HUES6 (cell line): Measurements from ENCODE around the gene LRP5.

Experiments used
- H3K27ac ChIP-seq: 2 replicates; pipeline ENCODE4 v1.7.0; 2013; ENCODE audit warnings: low read depth, mild to moderate bottlenecking, low read length, inconsistent platforms
- H3K27me3 ChIP-seq: 2 replicates; pipeline ENCODE4 v1.6.1; 2013; ENCODE audit warnings: low read length; ENCODE audit not compliant: control insufficient read depth, insufficient read depth
- H3K36me3 ChIP-seq: 2 replicates; pipeline ENCODE4 v1.6.1; 2013; ENCODE audit warnings: low read length; ENCODE audit not compliant: control insufficient read depth, insufficient read depth
- H3K4me1 ChIP-seq: 2 replicates; pipeline ENCODE4 v1.6.1; 2013; ENCODE audit warnings: low read length; ENCODE audit not compliant: control insufficient read depth, insufficient read depth
- H3K4me3 ChIP-seq: 2 replicates; pipeline ENCODE4 v1.5.1; 2013; ENCODE audit warnings: low read depth, low read length
- H3K9ac ChIP-seq: one replicate; pipeline ENCODE4 v1.6.1; 2013; ENCODE audit warnings: mild to moderate bottlenecking, low read length
- H3K9me3 ChIP-seq: 2 replicates; pipeline ENCODE4 v1.6.1; 2013; ENCODE audit warnings: low read depth, low read length; ENCODE audit not compliant: control insufficient read depth, insufficient read depth

LRP5 gene

DNA sequence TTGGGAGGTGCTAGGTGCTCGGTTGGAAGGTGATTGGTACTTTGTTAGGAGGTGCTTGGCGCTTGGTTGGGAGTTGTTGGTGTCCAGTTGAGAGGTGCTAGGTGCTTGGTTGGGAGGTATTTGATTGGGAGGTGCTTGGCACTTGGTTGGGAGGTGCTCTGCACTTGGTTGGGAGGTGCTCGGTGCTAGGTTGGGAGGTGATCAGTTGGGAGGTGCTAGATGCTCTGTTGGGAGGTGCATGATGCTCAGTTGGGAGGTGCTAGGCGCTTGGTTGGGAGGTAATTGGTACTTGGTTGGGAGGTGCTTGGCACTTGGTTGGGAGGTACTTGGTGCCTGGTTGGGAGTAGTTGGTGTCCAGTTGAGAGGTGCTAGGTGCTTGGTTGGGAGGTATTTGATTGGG is 40.2 kb downstream of the LRP5 start:
- Histone ChIP-seq H3K36me3 (peaks cover 22% of the 10 kb centered on the region), H3K9ac (no peak overlapping the region), H3K4me3 (no peak overlapping the region), H3K9me3 (peaks cover 12% of the 10 kb centered on the region; the same call in 1 of the 2 replicates), H3K4me1 (peaks cover 12% of the 10 kb centered on the region; the same call in 1 of the 2 replicates), H3K27me3 (no peaks in the 10 kb centered on the region), H3K27ac (no peak overlapping the region)

DNA sequence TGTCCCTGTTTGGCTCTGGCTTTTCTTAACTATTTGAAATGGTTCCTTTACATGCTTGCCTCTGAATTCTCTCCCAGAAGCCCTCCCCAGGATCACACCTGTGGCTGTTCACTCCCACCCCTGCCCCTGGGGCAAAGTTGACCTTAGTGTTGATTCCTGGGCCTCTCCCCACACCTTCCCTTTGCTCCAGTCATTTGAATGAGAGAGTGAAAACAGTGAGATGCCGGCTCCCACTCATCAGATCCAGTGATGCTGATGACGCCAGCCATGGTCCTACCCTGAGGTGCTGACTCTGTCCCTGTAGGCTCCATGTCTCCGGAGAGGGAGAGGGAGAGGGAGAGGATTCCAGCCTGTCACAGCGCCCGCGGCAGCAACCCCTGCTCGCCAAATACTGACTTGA is 40.7 kb downstream of the LRP5 start:
- no peak overlapping the region for H3K9ac ChIP-seq
- peaks cover 12% of the 10 kb centered on the region; the same call in 1 of the 2 replicates for H3K9me3 ChIP-seq
- peaks cover 23% of the 10 kb centered on the region for H3K36me3 ChIP-seq
- H3K27ac ChIP-seq, result no peak overlapping the region
- no peaks in the 10 kb centered on the region for H3K27me3 ChIP-seq
- H3K4me1 ChIP-seq, result peaks cover 12% of the 10 kb centered on the region; the same call in 1 of the 2 replicates
- H3K4me3 ChIP-seq, result no peak overlapping the region

GRCh38 chr11:68353669-68354068 is 41.3 kb downstream of the LRP5 start:
- peaks cover 12% of the 10 kb centered on the region for H3K9me3 ChIP-seq
- H3K27ac ChIP-seq, result peak overlapping the region; percentile 56
- H3K27me3 ChIP-seq, result no peaks in the 10 kb centered on the region
- peaks cover 28% of the 10 kb centered on the region for H3K36me3 ChIP-seq
- H3K9ac ChIP-seq, result no peak overlapping the region
- peaks cover 12% of the 10 kb centered on the region; the same call in 1 of the 2 replicates for H3K4me1 ChIP-seq
- no peak overlapping the region for H3K4me3 ChIP-seq

DNA sequence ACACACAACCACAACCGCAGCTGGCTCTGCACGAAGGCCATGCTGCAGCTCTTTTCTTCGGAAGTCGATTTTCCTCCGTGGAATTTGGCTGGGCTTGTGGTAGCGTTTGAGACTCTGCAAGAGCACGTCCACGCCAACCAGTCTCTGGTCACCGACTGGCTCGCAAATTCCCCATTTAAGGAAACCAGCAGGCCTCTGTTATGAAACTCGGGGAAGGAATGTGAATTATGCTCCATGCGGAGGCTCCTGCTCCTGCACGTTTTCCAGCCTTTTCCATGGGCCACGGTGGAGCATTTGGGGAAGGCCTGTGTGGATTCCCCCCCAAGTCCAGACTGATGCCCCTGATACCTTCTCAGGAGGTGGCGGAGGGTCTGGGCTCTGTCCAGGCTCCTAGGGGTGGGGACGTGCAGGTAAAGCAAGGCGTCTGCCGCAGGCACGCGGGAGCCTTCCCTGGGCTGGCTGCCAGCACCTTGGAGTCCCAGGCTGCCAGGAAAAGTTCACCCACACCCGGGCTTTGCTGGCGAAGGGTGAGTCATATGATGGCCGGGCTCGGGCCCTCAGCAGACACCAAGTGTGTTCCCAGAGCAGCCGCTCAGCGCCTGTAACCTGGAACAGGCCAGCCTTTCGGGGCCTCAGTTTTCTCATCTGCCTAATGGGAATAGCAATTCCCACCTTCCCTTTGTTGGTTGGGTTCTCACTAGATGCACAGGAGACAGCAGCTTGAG is 41.9 kb downstream of the LRP5 start:
- Histone ChIP-seq H3K9me3 (peaks cover 18% of the 10 kb centered on the region), H3K36me3 (peaks cover 34% of the 10 kb centered on the region), H3K27me3 (no peaks in the 10 kb centered on the region), H3K4me1 (peaks cover 12% of the 10 kb centered on the region; the same call in 1 of the 2 replicates), H3K9ac (no peak overlapping the region), H3K4me3 (no peak overlapping the region), H3K27ac (peak overlapping the region; percentile 56)

GRCh38 chr11:68355471-68355870 is 43.1 kb downstream of the LRP5 start:
- Histone ChIP-seq H3K27me3 (no peaks in the 10 kb centered on the region), H3K4me1 (peaks cover 12% of the 10 kb centered on the region; the same call in 1 of the 2 replicates), H3K27ac (no peak overlapping the region), H3K4me3 (no peak overlapping the region), H3K9ac (no peak overlapping the region), H3K9me3 (peaks cover 19% of the 10 kb centered on the region), H3K36me3 (peaks cover 39% of the 10 kb centered on the region)

GRCh38 chr11:68357568-68357967 is 45.2 kb downstream of the LRP5 start:
- Histone ChIP-seq H3K4me1 (peaks cover 12% of the 10 kb centered on the region; the same call in 1 of the 2 replicates), H3K36me3 (peaks cover 36% of the 10 kb centered on the region), H3K27me3 (no peaks in the 10 kb centered on the region), H3K27ac (no peak overlapping the region), H3K9me3 (peaks cover 7% of the 10 kb centered on the region; the same call in 1 of the 2 replicates), H3K4me3 (no peak overlapping the region), H3K9ac (no peak overlapping the region)

GRCh38 chr11:68358416-68358815 is 46.0 kb downstream of the LRP5 start:
- Histone ChIP-seq H3K36me3 (peaks cover 41% of the 10 kb centered on the region), H3K27ac (no peak overlapping the region), H3K27me3 (no peaks in the 10 kb centered on the region), H3K9me3 (peaks cover 7% of the 10 kb centered on the region; the same call in 1 of the 2 replicates), H3K9ac (no peak overlapping the region), H3K4me1 (peaks cover 10% of the 10 kb centered on the region; the same call in 1 of the 2 replicates), H3K4me3 (no peak overlapping the region)

DNA sequence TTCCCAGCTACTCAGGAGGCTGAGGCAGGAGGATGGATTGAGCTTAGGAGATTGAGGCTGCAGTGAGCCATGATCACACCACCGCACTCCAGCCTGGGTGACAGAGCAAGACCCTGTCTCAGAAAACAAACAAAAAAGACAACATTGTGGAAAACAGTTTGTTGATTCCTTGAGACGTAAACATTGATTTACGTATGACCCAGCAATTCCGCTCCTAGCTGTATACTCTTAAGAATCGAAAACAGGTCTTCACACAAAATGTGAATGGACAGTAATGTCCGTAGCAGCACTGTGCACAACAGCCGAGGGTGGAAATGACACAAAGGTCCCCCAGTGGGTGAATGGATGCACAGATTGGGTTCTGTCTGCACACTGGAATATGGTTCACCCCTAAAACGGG is 49.3 kb downstream of the LRP5 start:
- Histone ChIP-seq H3K36me3 (peaks cover 39% of the 10 kb centered on the region), H3K27ac (no peak overlapping the region), H3K4me1 (no peaks in the 10 kb centered on the region), H3K27me3 (no peaks in the 10 kb centered on the region), H3K4me3 (no peak overlapping the region), H3K9ac (no peak overlapping the region), H3K9me3 (peaks cover 7% of the 10 kb centered on the region; the same call in 1 of the 2 replicates)

DNA sequence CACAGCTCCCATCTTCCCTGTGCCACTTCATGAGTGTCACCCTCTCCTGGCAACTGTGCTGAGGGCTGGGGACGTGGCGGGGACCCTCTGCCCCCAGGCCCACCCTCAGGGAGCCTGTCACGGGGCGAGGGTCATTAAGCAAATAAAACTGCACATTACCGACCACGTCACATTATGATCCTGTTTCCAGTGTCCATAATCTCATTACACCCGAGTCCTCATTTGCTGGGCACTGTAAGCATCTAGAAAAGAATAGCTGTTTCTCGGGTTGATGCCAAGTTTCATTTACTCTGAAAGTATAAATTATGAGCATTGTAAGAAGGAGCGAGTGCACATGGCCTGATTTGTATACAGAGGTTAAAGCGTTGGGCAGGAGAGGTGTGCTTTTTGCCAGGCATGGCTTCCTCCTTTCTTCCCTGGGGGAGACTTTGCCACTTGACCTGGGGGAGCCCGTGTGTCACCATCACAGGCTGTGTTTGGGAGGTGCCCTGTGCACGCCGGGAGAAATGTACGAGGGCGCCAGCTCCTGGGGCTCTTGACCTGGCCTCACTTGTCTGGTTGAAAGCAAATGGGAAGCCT is 50.5 kb downstream of the LRP5 start:
- H3K36me3 ChIP-seq, result peaks cover 40% of the 10 kb centered on the region
- H3K27ac ChIP-seq, result no peak overlapping the region

GRCh38 chr11:68363776-68364175 is 51.4 kb downstream of the LRP5 start:
- no peak overlapping the region for H3K9ac ChIP-seq
- no peak overlapping the region for H3K4me3 ChIP-seq
- H3K27ac ChIP-seq, result no peak overlapping the region
- no peaks in the 10 kb centered on the region for H3K27me3 ChIP-seq
- H3K4me1 ChIP-seq, result no peaks in the 10 kb centered on the region
- peaks cover 5% of the 10 kb centered on the region; the same call in 1 of the 2 replicates for H3K9me3 ChIP-seq
- H3K36me3 ChIP-seq, result peaks cover 36% of the 10 kb centered on the region

More for the DNA sequence above, 50.5 kb downstream of the LRP5 start:
- Histone ChIP-seq H3K4me1 (no peaks in the 10 kb centered on the region), H3K9me3 (peaks cover 7% of the 10 kb centered on the region; the same call in 1 of the 2 replicates), H3K27me3 (no peaks in the 10 kb centered on the region), H3K4me3 (no peak overlapping the region), H3K9ac (no peak overlapping the region)

DNA sequence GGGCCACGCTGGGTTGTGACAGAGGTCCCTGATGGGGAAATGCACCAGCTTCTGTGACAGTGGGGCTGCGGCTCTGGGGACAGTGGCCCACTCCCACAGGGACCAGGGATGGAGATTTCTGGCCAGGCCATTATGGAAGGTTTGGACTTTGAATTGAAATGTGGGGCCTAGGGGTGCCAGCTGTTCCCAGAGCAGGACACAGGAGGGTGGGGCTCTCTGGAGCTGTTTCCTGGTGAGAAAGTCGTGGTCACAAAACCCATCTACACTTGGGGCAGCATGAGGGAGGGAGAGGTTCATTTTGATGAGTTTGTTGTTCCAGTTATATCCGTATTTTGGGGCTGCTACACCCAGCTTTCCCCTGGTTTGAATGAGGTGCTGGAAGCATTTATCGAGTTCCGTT is 52.2 kb downstream of the LRP5 start:
- peaks cover 29% of the 10 kb centered on the region for H3K36me3 ChIP-seq
- no peak overlapping the region for H3K4me3 ChIP-seq
- H3K27ac ChIP-seq, result no peak overlapping the region

More for the DNA sequence above, 52.2 kb downstream of the LRP5 start:
- H3K27me3 ChIP-seq, result no peaks in the 10 kb centered on the region
- H3K9me3 ChIP-seq, result no peaks in the 10 kb centered on the region
- H3K4me1 ChIP-seq, result no peaks in the 10 kb centered on the region
- no peak overlapping the region for H3K9ac ChIP-seq
